AG10803 (cell line): ENCODE results near the gene NRDC.

ENCODE experiments used
- DNase-seq: peaks from one replicate; pipeline ENCODE4 v3.0.0; 2010; ENCODE audit warnings: low read depth
- H3K4me3 ChIP-seq: 2 replicates; pipeline ENCODE4 v1.5.1; 2011; ENCODE audit warnings: mild to moderate bottlenecking, low read length, control low read depth
- TF ChIP-seq, protein P1 (sequence below): conservative IDR thresholded peaks from 2 replicates; pipeline ENCODE4 v1.5.1; 2011; ENCODE audit warnings: mild to moderate bottlenecking, low read length, control low read depth, inconsistent platforms

The NRDC gene

DNA sequence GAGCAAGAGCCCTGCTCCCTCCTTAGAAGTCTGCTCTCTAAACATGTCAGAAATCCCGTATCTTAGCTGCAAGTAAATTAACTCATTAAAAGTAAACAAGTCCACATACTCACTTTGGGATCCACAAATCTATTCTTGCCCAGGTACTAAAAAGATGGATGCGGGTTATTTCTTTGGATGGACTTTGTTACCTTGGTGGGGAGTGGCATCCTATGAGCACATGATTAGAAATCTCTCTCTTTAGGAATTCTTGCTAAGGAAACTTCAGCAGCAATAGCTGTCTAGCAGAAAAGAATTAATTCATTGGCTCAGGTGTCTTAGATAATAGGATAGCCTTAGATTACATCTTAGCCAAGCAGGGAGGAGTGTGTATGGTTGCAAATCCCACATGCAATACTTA is 25.2 kb downstream of the NRDC start:
- H3K4me3 ChIP-seq: no peak overlapping the region
- TF ChIP-seq, protein P1, sequence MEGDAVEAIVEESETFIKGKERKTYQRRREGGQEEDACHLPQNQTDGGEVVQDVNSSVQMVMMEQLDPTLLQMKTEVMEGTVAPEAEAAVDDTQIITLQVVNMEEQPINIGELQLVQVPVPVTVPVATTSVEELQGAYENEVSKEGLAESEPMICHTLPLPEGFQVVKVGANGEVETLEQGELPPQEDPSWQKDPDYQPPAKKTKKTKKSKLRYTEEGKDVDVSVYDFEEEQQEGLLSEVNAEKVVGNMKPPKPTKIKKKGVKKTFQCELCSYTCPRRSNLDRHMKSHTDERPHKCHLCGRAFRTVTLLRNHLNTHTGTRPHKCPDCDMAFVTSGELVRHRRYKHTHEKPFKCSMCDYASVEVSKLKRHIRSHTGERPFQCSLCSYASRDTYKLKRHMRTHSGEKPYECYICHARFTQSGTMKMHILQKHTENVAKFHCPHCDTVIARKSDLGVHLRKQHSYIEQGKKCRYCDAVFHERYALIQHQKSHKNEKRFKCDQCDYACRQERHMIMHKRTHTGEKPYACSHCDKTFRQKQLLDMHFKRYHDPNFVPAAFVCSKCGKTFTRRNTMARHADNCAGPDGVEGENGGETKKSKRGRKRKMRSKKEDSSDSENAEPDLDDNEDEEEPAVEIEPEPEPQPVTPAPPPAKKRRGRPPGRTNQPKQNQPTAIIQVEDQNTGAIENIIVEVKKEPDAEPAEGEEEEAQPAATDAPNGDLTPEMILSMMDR: no peak
- DNase-seq: no peak

GRCh38 chr1:51851882-51852396 is 26.6 kb downstream of the NRDC start:
- H3K4me3 ChIP-seq: no peak overlapping the region
- no peak for DNase-seq
- TF ChIP-seq, protein P1: no peak

- no peak for DNase-seq
- H3K4me3 ChIP-seq: no peak overlapping the region
- TF ChIP-seq, protein P1: no peak
Observed at GRCh38 chr1:51850420-51851223, 27.9 kb downstream of the NRDC start.

- TF ChIP-seq, protein P1: no peak
- no peak overlapping the region for H3K4me3 ChIP-seq
- DNase-seq: no peak
Observed at GRCh38 chr1:51847294-51847920, 31.1 kb downstream of the NRDC start.

DNA sequence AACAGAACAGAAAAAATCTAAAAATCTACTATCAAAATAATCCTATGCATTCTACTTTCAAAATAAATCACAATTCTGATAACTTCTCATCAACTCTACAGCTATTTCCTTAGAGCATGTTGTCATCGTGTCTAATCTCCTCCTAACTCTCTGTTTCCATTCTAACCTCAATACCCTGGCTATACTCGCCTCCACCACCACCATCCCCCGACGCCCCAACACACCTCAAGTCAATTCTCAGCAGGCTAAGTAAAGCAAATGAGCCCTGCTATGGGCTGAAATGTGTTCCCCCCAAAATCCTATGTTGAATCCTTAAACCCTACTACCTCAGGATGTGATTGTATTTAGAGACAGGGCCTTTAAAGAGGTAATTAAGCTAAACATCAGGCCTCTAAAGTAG is 34.6 kb downstream of the NRDC start:
- H3K4me3 ChIP-seq: no peak overlapping the region
- no peak for DNase-seq
- TF ChIP-seq, protein P1: no peak

DNA sequence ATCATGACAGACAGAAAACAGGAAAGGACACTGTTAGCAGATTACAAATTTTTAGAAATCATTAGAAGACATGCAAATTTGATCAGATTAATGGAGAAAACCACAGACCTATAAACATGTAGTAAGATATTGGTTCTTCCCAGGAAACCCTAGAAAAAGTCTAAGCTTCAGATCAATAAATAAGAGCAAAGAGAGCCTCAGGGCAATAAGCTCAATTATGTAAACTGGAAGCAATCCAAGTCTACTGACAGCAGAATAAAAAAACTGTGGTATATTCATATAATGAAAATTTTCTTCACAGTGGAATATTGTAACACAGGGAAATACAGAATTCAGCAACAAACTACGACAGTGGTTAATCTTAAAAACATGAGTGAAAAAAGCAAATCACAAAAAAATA is 36.3 kb downstream of the NRDC start:
- H3K4me3 ChIP-seq: no peak overlapping the region
- TF ChIP-seq, protein P1: no peak
- DNase-seq: no peak
